GM19099 (cell line): Measurements from ENCODE around the gene LRATD1.

Source experiments
- POLR2A ChIP-seq: IDR thresholded peaks from 3 replicates; pipeline ENCODE4 v1.6.1; 2011; ENCODE audit warnings: low read depth; ENCODE audit not compliant: insufficient read length; ENCODE audit errors: extremely low read depth

The LRATD1 gene

GRCh38 chr2:14661163-14661562 is 28.6 kb downstream of the LRATD1 start:
- TF ChIP-seq POLR2A = no peak

GRCh38 chr2:14673351-14673875 is 40.9 kb downstream of the LRATD1 start:
- TF ChIP-seq POLR2A = no peak

- TF ChIP-seq POLR2A = no peak
Measured at GRCh38 chr2:14675489-14675888, 43.0 kb downstream of the LRATD1 start.

GRCh38 chr2:14676371-14676770 is 43.9 kb downstream of the LRATD1 start:
- no peak for TF ChIP-seq POLR2A

- TF ChIP-seq POLR2A = no peak
Measured at GRCh38 chr2:14677039-14677438, 44.5 kb downstream of the LRATD1 start.

- no peak for TF ChIP-seq POLR2A
Measured at GRCh38 chr2:14678761-14679160, 46.2 kb downstream of the LRATD1 start.

GRCh38 chr2:14681608-14682007 is 49.1 kb downstream of the LRATD1 start:
- no peak for TF ChIP-seq POLR2A
